GM18868 (cell line): ENCODE data around the gene SP2.
"Not testable (repeated sequence)": the region's sequence is repeated elsewhere in the genome, so short reads cannot be mapped to it uniquely, and the experiment has no call there.

Experiments
- ATAC-seq: cut with Tn5 transposase; IDR thresholded peaks from one replicate; pipeline ENCODE4 v1.9.1; 2021; ENCODE audit warnings: mild to moderate bottlenecking, moderate library complexity; ENCODE audit not compliant: unreplicated experiment

SP2 gene

DNA sequence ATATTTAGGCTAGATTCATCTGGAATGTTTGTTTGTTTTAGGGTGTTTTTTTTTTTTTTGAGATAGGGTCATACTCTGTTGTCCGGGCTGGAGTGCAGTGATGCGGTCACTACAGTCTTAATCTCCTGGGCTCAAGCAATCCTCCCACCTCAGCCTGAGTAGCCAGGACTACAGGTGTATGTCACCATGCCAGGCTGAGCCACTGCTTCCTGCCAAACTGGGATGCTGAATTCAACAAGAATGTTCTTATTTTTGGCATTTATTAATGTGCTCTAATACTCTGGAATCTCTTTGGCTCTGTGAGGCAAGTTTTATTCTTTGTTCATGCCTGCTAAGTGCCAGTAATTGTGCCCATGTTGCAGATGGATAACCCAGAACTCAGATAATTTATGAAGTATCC lies 21.5 kb downstream of the SP2 start:
- ATAC-seq = no peak

DNA sequence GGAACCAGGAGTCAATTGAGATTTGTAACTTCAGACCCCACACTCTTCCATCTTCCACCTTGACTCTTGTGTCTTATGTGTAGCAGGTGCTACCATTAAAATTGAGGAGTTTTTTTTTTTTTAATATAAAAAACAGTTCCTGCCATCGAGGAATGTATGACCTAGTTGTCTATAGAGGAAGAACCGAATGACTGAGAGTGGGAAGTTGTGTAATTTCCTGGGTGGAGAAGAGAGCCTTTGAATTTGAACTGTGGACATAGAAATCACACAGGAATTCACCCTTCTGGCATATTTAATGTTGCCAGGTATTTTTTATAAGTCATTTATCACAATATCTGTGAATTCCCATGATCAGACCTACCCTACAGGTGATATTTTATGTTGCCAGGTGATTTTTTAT lies 22.0 kb downstream of the SP2 start:
- no peak for ATAC-seq

DNA sequence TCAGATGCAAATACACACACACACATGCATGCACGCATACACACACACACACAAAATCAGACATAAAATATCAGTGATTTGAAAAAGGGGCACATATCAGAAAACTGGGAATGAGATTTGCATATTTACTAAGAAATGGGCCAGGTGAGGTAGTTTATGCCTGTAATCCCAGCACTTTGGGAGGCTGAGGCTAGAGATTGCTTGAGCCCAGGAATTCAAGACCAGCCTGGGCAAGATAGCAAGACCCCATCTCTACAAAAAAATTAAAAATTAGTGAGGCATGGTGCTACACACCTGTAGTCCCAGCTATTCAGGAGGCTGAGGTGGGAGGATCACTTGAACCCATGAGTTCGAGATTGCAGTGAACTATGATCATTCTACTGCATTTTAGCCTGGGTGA lies 23.0 kb downstream of the SP2 start:
- ATAC-seq = no peak

GRCh38 chr17:47919889-47920288 lies 23.9 kb downstream of the SP2 start:
- not testable (repeated sequence) for ATAC-seq

- no peak for ATAC-seq
Measured at GRCh38 chr17:47924785-47925677, 29.0 kb downstream of the SP2 start.

GRCh38 chr17:47925678-47925988 lies 29.6 kb downstream of the SP2 start:
- ATAC-seq = no peak

GRCh38 chr17:47927821-47928400 lies 31.9 kb downstream of the SP2 start:
- no peak for ATAC-seq

DNA sequence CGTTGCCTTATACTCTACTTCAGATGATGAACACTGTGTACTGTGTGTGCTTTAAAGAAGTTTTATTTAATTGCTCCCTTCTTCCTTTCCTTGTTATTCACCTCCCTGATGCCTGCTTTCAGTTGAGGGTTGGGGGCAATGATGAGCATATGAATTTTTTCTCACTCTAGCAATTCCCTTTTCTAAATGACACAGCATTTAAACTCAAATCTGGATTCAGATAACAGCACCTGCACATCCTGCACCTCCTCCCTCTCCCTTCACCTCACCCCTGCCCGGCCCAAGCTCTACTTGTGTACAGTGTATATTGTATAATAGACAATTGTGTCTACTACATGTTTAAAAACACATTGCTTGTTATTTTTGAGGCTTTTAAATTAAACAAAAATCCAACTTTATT lies 32.4 kb downstream of the SP2 start:
- no peak for ATAC-seq

DNA sequence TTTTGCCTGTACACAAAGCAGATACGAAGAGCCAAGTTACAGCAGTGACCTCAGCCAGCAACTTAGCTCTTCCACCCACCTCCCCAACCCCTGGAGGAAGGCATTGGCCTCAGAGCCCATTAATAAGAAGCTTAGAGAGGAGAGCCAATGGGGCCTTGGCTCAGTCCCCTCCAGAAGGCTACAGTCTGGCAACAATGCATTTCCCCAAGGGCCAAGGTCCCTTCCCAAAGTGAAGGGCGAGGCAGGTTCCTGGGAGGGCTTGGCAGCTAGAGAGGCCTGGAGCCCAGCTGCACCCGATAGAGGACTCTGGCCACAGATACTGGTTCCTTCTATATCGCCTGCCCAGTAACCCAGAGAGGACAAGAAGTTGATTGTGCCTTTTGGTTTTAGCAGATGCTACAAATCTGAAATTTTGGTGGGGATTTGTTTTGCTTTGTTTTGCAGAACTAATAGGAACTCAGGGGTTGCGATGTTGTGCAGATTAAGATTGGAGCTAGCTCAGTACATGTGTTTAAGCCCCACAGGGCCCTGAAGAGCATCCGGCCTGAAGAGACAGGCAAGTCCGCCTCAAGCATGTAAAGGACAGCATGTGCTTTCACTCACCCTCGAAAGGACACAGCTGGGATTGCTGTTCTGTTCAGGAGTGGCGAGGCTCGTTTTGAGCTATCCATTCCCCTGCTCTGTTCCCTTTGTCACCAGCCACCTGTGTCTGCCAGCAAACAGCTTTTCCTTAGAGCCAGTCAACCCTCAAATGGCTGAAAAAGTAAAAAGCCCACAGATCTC lies 33.4 kb downstream of the SP2 start:
- no peak for ATAC-seq

DNA sequence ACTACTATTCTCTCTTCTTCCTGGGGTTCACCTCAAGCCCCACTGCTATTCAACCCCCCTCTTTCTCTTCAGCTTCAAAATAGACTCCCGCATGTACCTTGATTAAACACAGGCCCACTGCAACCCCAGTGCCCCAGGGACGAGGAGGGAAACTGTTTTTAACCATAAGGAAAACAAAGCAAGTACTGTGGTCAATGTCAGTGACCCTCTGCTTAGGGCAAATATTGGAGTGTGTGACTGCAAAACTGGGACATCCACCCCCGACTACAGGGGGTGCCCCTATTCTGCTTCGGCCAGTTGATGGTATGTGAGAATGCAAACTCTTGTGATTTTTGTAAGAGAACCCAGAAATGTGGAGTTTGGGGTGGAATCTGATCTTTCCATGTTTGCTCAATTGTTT lies 35.8 kb downstream of the SP2 start:
- ATAC-seq = no peak

GRCh38 chr17:47934856-47935255 lies 38.8 kb downstream of the SP2 start:
- no peak for ATAC-seq

- ATAC-seq = not testable (repeated sequence)
Measured at GRCh38 chr17:47935468-47935867, 39.4 kb downstream of the SP2 start.

DNA sequence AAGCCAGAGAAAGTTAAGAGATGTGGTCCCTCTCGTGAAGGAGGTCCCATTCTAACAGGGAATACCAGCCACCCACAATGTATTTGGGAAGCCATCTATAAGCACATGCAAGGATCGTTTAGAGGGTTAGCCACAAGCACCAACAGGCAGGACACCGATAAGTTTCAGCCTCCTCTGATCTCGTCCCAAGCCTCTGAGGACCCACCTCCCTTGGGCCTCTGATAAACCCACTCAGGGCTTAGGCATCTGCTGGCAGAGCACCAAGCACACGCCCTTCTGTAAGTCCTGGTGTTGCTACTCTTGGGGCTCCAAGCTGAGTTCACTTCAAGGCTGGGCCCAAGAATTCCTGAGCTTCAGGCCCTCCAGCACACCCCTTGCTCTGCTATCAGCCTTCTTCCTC lies 39.9 kb downstream of the SP2 start:
- ATAC-seq = no peak

DNA sequence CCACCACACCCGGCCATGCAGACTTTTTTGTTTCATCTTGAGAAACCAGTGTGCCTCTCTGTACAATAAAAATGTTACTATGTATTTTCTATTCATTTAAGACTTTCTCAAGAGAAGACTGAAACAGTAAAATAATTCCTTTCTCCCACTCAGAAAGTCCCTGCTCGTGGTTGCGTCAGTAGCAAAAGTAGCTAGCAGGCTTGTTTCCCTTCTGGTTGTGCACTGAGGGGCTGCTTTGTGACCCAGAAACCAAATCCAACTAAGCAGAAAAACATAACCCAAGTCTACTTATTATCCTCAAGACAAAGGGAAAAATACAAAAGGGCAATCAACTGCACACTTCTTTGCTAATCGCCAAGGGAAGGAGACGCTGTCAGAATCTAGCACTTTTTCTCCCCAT lies 41.9 kb downstream of the SP2 start:
- ATAC-seq = no peak

DNA sequence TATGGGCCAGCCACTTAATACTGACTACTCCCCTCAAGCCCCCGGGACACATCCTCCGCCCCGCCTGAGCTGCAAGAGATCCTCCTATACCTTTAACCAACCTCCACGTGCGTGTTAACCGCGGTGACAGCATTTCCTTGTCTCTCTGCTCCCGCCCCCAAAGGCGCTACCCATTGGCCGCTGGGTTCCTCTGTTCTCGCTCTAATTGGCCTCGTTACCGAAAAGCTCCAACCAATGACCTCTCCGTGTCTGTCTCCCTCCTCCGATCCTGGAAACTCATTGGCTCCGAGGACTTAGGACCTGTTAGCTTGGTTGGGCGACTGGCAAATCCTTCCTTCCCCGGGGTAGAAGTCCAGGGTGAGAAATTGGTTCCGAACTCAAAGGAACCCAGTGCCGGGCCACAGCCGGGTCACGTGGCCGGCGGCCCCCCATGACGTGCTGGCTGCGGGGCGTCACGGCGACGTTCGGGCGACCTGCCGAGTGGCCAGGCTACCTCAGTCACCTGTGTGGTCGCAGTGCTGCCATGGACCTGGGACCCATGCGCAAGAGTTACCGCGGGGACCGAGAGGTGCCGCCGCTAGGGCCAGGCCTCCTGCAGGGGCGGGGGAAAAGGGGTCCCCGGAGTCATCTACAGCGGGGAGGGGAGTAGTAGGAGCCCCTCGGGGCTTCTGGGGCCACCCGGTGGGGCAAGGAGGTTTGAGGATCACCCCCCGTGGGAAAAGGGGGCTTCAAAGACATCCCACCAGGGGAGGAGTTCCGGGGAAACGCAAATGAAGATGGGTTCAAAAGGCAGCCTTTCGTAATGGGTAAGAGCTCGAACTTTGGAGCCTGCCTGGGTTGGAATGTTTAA lies 45.4 kb downstream of the SP2 start, which contains the start of gene PNPO:
TSS of gene PNPO (plus strand) at position 326 of the 850 bp plus-strand sequence. CDS start at position 431, 105 bp downstream.
- ATAC-seq = peak; percentile 90

- ATAC-seq = no peak
Measured at GRCh38 chr17:47942096-47942510, 46.1 kb downstream of the SP2 start.

- no peak for ATAC-seq
Measured at GRCh38 chr17:47942568-47942967, 46.5 kb downstream of the SP2 start.

GRCh38 chr17:47945080-47945479 lies 49.0 kb downstream of the SP2 start:
- no peak for ATAC-seq

- no peak for ATAC-seq
Measured at GRCh38 chr17:47945529-47946508, 49.8 kb downstream of the SP2 start.

- ATAC-seq = no peak
Measured at GRCh38 chr17:47946516-47946915, 50.5 kb downstream of the SP2 start.
